Measurements from ENCODE around the gene SEC31B.
A peak's percentile ranks its signal among the peaks of the same experiment; 100 is the strongest.

SEC31B gene

DNA sequence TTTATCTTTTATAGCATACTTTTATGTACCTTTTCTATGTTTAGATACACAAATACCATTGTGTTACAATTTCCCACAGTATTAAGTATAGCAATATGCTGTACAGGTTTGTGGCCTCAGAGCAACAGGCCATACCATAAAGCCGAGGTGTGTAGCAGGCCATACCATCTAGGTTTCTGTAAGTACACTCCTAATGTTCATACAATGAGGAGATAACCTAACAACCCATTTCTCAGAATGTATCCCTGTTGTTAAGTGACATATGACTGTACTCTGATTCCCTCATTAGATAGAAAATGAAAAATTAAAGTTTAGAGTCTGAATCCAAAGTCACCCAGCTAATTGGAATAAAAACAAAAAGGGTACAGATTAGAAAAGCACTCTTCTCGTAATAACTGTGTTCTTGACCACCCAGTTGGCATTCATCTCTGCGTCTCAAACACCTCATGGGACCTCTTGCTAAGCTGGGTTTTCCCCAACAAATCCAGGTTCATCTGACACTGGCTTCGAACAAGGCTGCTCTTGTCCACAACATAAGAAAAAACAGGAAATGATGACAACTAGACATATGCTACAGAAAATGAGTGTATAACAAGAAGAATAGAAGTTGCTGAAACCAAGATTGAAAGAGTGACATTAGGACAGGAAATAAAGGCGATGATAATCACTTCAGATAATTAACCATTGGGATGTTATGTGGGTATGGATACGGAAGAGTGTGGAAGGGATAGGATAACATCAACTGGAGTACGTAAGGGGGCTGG is 8.6 kb upstream of the SEC31B start:
- no peak for DNase-seq (ENCODE audit: low read depth in 2 of 2)

DNA sequence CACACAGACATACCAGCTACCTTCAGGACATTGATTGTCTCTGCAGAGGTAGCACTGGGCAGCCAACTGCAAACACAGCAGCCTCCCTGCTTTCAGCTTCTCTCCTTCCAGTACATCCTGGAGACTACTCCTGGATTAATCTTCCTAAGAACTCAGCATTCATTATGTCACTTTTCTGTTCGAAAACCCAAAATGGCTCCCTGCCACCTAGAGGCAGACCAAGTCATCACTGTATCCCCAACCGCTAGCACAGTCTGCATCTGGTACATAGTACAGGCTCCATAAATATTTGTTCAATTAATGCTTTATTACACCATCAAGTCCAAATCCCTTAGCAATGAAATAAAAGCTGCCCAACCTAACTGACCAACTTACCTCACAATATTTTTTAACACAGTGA is 5.0 kb upstream of the SEC31B start:
- DNase-seq (ENCODE audit: low read depth in 2 of 2) = no peak

DNA sequence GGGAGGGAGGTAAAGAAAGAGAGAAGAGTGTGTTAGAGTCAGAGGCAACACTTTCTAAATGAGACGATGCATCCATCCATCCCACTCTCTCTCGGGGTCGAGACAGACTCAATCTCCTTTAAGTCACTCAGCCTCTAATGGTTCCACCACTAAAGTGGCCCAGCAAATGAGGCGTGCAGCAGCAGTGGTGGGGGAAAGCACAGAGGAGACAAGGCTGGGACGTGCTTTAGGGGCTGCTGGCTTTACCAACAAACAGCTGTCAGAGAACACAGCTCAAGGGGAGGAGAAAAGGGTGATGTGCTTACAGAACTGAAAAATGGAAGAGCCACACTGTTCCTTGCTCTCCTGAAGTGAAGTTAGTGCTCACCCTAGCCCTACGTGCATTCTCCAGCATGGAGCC is 4.5 kb upstream of the SEC31B start:
- no peak for DNase-seq (ENCODE audit: low read depth in 2 of 2)

DNA sequence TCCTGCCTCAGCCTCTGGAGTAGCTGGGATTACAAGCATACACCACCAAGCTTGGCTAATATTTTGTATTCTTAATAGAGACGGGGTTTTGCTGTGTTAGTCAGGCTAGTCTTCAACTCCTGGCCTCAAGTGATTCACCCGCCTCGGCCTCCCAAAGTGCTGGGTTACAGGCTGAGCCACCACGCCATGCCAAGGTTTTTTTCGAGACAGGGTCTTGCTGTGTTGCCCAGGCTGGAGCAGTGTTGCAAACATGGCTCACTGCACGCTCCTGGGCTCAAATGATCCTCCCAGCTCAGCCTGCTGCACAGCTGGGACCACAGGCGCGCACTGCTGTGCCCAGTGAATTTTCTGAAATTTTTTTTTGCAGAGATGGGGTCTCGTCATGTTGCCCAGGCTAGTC is 3.3 kb upstream of the SEC31B start:
- no peak for DNase-seq (ENCODE audit: low read depth in 2 of 2)

DNA sequence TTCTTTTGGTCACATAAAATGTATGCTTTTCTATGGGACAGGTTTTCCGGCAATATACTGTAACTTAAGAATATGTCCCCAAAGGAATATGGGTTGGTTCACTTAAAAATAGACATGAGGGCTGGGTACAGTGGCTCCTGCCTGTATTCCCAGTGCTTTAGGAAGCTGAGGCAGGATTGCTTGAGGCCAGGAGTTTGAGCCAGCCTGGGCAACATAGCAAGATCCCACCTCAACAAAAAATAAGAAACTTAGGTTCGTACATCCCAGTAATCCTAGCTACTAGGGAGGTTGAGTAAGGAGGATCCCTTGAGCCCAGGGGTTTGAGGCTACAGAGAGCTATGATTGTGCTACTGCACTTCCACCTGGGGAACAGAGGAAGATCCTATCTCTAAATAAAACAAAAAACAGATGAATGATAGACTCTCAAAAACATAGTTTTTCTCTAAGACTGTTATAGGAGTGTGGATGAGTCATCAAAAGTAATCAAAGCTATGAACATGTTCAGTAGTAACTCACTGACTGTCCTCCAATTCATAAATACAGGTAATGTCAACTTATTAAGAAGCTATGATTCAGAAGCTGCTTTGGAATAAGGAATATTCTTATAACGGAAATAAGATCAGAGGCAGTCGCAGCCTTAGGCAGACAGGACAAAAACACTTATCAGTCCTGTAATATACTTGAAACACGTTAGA is 2.6 kb upstream of the SEC31B start:
- DNase-seq (ENCODE audit: low read depth in 2 of 2) = no peak

DNA sequence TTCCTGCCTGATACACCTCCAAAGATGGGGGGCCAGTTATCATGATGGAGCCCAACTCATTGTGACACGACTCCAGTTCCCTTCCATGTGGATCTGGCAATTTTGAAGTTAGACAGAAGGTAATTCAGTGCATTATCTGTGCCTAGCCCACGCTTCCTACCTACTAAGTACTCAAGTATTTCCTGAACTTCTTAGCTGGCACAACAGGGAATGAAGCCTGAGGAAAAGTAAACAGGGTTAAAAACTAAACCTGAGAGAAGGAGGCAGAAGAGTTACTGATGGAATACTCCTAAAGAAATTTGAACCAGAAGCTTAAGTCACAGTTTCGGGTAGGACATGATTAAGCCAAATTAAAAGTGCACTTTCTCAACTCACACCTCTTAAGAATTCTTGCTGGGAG is 1.1 kb upstream of the SEC31B start:
- DNase-seq (ENCODE audit: low read depth in 2 of 2) = no peak

DNA sequence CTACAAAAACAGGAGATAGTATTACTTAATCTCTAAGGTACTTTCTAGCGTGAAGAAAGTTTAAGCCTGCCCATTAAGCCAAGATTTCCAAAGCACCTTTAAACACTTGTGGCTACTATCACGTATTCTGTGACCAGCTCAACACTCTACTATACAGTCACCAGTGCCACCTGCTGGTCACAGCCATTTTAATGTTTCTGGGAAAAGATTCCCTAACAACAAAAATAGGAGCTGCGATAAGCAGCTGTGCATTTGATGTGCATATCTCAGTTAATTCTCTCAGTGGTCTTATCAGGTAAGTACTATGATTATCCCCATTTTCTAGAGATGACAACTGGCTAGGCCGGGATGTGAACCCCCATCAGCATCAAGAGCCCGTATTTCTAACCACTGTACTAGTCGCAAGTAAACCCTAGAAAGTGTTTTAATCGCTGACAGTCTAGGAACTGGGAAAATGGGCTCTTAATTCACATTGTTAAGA is 860 bp downstream of the SEC31B start:
- peak; percentile 37 to 56 for DNase-seq (ENCODE audit: low read depth in 2 of 2)

DNA sequence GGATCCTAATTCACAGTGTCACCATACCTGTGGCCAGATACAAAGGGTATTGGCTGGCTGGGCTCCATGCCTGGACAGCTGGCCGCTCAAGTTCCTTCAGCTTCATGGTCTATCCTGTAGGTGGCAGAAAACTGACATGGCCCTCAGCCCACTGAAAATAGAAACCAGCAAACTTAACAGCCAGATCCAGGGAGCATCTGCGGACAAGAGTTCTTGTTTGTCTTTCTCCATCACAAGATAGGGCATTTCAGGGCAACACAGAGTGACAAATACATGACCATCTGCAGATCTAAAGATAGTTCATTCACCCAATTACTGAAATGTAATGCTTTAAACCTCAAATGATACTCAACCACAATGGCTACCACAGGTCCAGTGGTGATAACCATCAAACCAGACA is 2.8 kb downstream of the SEC31B start:
- no peak for DNase-seq (ENCODE audit: low read depth in 2 of 2)

DNA sequence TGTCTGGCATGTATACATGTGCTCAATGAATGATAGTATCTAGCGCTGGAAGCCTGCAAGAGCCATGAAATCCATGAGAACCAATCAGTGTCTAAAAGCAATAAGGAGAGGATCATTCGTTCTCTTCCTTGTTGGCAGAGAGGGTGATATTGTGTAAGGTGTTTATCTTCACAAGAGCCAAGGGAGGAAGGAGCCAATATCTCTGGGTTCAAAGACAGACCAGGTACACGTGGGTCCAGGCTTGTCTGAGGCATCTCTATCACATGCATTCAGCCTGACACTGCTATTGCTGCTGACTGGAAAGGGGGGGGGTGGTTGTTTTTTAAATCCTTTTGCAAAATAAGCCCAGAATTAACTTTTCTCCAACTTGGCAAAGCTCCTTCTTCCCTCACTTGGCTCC is 4.0 kb downstream of the SEC31B start:
- no peak for DNase-seq (ENCODE audit: low read depth in 2 of 2)

DNA sequence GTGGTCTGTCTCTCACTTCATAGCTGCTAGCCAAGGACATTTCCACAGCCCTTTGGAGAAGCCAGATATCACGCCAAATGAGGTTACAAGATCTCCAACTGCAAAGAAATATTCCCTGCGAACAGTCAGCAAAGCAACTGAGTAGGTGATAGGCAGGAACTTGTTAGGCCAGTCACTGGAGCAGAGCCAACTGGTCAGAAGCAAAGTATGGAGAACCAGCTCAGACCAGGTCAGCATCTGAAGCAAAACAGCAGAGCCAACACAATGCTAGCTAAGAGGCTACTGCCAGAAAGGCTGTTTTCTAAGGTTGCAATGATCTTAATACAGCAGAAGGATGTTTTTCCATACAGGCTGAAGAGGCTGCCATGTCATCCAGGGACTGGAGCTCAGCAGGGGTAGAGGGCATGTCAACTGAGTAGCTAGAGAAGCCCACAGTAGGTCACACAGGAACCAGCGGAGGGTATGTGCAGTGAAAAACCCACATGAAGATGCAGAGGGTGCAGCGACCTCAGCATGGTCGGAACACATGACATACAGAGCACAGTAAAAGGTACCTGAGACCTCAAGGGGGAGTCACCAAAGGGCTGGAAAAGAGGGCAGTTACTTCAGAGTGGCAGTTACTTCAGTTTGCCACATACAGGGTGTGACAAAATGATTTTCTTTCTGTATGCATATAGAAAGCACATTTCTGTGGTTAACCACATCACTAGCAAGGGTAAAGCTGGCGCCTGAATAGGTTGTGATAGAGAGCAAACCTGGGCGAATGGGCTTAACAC is 8.9 kb downstream of the SEC31B start:
- peak in 1 of 2 donors; percentile 52 for DNase-seq (ENCODE audit: low read depth in 2 of 2)

DNA sequence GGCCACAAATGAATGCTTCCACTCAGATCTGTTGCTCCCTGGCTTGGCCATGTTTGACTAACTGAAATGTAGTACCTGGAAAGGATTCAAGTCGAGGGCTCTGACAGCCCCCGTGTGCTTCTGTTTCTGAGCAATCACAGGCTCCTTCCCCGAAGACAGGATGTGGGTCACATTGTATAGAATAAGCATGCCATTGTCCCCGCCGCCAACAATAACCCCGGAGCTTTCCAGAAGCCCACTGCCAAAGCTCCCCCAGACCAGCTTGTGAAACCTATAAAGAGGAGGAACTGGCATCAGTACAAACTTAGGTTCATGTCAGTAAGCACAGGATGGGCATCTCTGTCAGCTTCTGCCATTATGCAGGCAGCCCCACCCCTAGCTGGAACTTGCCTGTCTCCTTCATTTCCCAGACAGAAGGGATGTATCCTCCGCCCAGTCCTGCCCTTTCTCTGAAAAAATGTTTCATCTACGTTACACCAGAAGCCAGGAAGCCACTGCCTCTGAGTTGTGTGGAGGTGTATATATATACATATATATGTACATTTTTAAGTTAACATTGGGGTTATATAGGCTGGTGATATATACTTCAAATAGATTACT is 10.3 kb downstream of the SEC31B start:
- peak in 1 of 2 donors; percentile 51 for DNase-seq (ENCODE audit: low read depth in 2 of 2)

DNA sequence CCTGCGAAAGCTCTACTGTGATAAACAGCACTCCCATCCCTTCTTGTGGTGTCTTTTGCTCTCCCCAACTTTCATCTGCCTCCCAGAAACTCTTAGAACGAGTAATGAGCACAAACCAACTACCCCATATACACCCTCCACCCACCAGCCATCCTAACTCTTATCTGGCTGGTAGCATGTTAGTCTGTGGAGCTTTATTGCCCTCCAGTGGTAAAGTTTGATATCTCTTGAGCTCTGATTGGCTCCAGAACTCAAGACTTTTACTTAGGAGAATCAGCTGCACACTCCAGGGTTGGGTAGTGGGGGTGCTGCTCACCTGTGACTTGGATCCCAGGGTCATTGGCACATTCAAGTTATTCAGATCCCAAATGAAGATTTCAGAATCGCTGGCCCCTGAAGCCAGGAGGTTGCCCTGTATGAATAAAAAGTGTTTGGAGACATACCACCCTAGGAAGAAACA is 10.9 kb downstream of the SEC31B start:
- DNase-seq (ENCODE audit: low read depth in 2 of 2) = peak in 1 of 2 donors; percentile 42

DNA sequence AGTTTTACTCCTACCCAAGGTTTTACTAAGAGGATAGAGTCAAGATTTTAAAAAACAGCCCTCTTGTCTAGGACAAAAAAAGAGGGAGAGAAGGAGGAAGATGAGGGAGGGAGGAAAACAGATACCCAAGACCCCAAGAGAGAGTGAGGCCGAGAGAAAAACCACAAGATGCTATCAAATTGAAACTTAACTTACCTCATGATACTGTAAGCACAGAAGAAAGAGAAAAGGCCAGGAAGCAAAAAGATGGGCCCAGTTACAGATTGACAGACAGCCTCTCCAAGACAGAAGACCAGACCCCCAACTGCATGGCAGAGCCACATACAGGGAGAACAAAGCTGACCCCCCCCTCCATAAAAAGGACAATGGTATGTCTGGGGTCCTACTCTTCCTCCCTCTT is 11.4 kb downstream of the SEC31B start:
- no peak for DNase-seq (ENCODE audit: low read depth in 2 of 2)

DNA sequence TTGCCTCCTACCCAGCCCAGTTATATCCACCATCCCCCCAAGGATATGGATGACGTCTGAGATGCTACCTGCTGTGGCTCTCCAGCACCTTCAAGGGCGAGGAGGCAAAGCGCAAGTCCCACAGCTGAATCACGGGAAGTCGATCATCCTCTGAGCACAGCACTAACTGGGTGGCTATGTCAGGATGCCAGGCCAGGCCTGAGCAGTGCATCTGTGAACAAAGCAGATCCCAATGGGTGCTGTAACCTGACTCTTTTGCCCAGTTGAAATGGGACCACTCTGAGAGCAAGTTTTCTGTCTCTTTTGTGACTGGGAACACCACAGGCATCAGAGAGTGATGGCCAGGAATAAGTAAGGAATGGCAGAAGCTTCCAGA is 12.3 kb downstream of the SEC31B start:
- no peak for DNase-seq (ENCODE audit: low read depth in 2 of 2)

DNA sequence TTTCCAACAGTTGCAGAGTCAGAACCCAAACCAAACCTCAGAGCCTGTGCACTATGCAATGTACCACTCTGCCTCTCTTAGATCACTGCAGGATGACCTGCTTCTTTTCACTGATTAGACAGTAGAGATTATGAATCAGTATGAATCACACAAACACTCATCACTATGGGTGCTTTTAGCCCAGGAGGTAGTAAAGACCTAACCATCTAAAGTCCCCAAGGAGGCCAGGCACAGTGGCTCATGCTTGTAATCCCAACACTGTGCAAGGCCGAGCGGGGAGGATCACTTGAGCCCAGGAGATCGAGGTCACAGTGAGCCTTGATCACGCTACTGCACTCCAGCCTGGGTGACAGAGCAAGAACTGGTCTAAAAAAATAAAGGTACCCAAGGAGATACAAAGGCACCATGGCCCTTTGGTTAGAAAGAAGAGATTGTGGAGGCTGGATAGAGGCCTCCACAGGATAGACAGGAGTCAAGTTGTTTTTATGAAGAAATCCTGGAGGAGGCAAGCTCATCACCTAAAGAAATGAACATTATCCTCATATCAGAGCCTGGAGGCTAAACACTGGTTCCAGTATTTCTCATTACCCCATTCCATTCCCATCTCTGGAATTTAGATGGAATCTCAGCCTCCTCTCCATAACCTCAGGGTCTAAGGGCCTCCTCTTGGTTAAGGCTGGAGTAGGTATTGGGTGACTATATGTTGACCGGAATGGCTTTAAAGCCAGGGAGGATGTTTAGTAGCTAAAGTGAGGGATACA is 12.9 kb downstream of the SEC31B start:
- DNase-seq (ENCODE audit: low read depth in 2 of 2) = no peak

DNA sequence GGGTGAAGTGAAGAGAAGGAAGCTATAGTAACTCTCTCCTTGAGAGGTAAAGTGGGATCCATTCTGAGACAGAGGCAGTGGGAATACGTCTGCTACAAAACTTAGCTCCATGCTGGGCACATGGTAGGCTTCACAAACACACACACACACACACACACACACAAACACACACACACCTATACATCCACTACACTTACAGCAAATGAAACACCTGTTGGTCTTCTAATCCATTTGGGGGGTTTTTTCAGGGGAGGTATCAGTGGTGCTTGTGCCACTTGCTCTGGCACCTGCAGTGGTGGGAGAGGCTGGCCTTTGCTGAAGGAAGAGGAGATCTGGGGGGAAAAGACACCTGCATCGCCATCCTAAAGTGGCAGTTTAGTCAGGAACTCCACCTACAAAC is 14.5 kb downstream of the SEC31B start:
- DNase-seq (ENCODE audit: low read depth in 2 of 2) = no peak

DNA sequence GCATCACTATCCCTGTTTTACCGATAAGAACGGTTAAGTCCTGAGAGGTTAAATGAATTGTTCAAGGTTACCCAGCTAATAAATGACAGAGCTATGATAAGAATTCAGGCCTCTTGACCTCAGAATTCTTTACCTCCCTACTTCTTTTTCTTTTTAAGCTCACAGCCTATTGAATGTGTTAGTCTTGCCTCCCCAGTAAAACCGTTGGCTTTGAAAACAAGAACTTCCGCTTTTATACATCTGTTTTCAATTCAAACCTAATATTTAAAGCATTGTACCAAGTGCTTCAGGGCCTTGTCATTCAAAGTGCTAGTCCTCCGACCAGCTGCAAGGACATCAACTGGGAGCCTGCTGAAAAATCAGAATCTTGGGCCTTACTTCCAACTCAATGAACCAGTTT is 15.6 kb downstream of the SEC31B start:
- no peak for DNase-seq (ENCODE audit: low read depth in 2 of 2)

DNA sequence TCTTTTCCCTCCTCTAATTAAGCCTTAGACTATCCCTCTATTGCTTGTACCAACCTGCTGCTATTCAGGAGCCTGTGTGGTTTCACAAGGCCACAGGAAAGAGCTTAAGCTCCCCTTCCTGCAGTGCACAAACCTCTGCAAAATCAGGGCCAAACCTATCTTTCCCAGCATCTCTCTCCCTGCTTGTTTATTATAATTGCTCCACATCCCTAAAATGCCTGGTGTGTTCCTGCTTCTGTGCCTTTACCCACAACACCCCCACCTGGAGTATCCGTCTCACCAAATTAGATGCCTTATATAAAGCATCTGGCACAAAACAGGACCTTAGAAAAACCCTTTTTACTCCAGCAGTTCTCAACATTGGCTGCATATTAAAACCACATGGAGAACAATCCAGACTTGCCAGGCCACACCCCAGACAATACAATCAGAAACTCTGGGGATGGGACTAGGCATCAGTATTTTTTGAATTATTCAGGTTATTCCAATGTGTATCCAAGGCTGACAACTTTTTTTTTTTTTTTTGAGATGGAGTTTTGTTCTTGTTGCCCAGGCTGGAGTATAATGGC is 16.7 kb downstream of the SEC31B start:
- no peak for DNase-seq (ENCODE audit: low read depth in 2 of 2)

DNA sequence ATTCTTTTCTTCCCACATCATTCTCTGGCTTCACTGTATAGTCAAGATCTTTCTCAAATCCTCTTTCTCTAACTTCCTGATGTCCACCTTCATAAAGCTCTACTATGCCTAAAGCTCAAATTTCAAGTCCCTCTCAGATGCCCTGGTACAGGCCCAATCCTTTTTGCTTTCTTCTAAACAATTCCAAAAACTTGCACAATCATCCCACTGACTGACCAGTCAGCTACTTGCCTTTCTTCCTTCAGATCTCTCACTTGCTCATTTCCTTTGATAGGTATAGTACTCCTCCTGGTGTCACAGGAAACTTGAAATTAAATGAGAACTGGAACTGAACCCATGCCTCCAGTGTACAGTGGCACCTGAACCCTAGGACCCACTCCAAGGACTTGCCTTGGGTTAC is 18.2 kb downstream of the SEC31B start:
- no peak for DNase-seq (ENCODE audit: low read depth in 2 of 2)

DNA sequence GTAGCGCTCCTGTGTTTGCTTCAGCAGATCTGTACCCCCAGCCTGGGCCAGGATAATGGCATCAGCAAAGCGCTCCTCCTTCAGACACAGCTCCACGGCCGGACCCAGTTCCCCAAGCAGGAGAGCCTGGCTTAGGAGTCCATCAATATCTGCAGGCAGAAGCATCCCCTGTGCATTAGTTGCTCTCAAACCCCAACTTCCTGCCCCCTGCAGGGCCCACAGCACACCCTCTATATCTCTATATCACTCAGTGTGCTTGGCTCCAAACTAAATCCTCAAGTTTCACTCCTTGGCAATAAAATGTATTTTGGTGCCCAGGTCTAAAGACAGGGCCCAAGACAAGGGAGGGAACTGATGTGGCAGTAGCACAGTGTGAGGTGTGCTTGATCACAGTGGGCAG is 21.6 kb downstream of the SEC31B start:
- no peak for DNase-seq (ENCODE audit: low read depth in 2 of 2)

DNA sequence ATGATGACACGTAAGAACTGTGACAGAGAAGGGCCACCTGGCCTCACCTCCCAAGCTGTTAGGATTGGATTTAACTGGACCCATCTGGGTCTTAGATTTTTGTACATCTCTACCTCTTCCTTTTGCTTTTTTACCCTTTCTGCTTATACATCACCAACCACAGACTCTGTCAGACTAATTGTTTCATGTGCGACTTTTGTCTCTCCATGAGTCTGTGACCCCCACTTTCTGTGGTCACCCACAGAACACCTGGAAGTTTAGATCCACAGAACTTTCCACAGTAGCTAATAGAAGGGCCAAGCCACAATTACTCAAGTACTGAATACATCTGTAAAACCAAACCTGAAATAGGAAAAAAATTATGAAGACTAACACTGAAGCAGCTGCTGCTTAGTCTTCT is 23.1 kb downstream of the SEC31B start:
- no peak for DNase-seq (ENCODE audit: low read depth in 2 of 2)

Data from stimulated activated CD4-positive, alpha-beta T cell treated with anti-CD3 and anti-CD28 coated beads, Interleukin-1b, Interleukin-23, amount 100 ng/mL, for 4 hours (primary cell).